ENCODE results near the gene PTCD1. TPM values are rescaled to one million over a fixed set of nuclear protein-coding genes. Genes with fewer than 3 reads are reported as not detected.

PTCD1 gene
- total RNA-seq, 1 donor from 2014 or later: 2.3 TPM

DNA sequence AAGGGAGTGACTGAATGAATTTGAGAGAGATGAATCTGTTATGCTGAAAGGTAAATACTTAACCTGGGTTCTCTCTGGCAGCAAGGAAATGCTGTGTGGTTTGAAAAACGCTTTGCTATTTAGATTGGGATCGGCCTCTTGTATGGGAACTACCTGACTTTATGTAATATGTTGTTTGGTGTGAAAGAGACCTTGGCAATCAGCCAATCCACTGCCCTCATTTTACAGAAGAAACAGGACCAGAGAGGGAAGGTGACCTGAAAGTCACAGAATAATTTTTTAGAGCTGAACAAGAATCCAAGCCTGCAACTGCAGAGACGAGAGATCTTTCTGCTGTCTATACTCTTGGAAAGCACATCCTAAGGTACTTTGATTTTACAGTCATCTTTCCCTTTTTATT lies 28.8 kb downstream of the PTCD1 start:
- DNase-seq (ENCODE audit: low spot score) (no peak), ATAC-seq (no peak)

DNA sequence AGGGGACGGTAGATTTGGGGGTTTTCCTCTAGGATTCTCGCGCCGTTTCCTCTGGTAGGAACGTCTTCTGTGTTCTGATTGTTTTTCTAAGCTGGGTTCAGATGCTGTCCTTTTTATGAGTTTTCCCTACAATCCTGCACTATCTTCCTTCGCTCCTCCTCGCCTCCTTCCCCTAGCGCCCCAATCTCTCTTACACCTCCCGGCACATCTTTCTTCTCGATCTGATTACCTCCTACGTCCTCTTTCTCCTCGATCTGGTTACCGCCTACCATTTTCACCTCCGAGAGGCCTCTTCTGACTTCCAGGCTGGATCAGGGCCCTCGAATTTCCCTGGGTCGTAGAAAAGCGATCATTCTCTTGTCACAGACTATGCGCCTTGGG lies 29.4 kb downstream of the PTCD1 start:
- DNase-seq (ENCODE audit: low spot score): no peak
- no peak for ATAC-seq

DNA sequence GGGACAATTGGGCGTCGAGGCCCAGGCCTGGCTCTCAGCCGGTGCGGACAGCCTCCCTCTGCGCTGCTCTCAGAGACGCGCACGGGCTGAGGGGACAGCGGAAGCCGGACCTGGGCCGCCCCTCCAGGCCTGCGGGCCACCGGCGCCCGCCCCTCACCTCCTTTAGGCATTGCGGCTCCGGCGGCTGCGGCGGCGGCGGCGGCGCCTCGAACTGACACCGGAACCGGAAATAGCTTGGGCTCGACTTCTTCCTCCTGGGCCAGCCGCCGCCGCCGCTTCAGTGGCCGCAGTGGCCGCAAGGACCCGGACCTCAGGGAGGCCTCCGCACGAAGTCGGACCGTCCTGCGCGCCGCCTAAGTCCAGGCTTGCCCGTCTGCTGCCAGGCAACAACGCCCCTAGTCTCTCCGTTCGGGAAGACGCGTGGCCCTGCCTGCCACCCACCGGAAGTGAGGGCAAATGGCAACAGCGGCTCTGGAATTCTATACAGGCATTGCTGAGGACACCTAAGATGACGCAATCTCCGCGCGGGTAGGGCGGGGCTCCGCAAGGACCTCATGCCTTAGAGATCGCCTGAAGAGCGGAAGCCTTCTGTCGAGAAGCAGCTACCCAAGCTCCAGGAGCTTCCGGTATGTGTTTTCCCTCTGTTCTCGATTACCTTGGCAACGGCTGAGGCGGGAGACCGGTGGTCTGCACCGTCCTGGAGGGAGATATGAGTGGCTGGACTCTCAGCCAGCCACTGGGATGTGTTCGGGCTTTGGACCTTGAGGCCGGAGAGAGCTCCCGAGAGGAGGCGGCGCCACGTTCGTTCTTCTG lies 30.0 kb downstream of the PTCD1 start, which contains the start of the genes BUD31 and PDAP1:
Gene BUD31 (plus strand): TSS at position 591 of the 813 bp plus-strand sequence. CDS start 2,124 bp downstream, outside the sequence.
Gene PDAP1 (minus strand): TSS at position 219 of the 813 bp plus-strand sequence. CDS start 49 bp downstream, at position 170.
- DNase-seq (ENCODE audit: low spot score) (peak; percentile 94), ATAC-seq (peak; percentile 93)

DNA sequence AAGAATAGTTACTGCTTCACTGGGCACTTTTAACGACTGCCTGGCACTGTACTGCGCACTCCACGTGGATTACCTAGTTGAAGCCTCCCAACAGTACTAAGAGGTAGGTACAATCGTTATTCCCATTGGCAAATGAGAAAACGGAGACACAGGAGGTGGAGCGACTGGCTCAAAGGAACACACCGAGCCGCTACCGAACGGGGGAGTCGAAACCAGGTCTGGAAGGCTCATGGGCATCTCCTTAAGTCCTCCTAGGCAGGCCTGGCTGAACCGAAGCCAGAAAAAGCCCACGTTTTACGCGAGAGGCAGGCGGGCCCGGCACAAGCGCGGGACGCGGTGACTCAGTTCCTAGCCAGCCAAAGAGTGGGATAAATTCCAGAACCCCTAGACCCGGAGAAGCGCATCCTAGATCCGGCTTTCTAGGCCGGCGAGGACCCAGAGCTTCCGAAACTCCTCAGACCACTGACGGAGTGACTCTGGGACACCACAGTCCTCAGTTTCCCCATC lies 30.7 kb downstream of the PTCD1 start:
- ATAC-seq (peak; percentile 51), DNase-seq (ENCODE audit: low spot score) (no peak)

DNA sequence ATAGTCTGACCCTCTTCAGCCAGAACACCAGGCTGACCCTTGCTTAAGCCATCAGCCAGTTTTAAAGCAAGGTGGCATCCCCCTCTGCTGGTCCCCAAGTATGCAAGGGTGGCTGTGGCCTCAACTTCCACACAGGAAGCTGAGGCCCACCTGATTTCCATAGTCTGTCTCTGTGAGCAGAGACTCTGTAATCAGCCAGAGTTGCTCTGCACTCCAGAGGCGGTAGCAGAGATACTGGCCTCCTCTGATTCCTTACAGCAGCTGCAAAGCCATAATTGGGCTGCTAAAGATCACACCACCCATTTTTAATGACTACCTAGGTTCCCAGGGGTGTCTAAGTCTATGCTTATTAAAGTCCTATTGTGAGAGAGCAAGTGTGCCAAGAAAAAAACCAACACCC lies 32.0 kb downstream of the PTCD1 start:
- ATAC-seq (no peak), DNase-seq (ENCODE audit: low spot score) (no peak)

DNA sequence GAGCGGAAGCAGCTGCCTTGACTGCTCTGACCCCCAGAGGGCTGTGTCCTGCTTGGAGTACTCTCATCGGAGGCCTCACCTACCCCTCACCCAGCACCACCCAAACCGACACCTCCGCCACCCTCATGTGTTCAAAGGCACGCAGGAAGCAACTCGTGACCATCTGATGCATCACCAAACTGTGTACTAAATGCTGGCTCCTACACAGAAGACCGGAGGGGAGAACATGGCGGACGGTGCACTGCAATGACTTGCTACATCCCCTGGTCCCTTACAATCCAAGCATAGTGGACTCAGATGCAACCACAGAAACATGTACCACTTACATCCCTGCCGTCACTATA lies 33.6 kb downstream of the PTCD1 start:
- no peak for DNase-seq (ENCODE audit: low spot score)
- no peak for ATAC-seq

DNA sequence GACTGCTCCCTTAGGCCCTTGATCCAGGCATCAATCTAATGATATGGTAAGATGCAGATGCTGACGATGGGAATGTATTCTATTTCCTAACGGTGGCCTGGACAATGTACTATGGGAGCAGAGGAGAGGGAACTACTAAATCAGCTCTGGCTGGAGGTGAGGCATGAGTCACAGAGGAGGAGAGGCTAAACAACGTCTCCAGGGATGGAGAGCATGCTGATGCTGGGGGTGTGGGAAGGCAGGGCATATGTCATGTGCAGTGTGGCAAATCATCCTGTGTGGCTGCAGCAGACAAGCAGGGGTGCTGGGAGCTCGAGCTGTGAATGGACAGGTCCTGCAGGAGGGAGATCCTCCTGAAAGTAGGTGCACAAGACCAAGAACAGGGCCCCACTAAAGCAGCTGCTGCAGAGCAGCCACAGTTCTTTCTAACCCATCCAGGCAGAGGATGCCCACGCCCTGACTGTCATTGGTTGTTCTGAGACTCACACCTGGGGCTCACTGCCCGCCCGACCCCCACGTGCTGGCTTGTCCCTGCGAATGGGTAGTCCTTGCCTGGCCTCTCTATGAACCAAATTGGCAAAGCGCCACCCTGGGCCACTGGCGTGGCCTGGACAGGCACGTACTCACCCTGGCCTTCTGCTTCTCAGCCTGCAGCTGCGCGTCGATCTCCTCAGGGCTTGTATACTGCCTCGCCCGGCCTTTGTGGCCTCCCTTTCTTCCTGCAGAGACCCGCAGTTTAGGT lies 34.2 kb downstream of the PTCD1 start:
- DNase-seq (ENCODE audit: low spot score) (no peak), ATAC-seq (no peak)

DNA sequence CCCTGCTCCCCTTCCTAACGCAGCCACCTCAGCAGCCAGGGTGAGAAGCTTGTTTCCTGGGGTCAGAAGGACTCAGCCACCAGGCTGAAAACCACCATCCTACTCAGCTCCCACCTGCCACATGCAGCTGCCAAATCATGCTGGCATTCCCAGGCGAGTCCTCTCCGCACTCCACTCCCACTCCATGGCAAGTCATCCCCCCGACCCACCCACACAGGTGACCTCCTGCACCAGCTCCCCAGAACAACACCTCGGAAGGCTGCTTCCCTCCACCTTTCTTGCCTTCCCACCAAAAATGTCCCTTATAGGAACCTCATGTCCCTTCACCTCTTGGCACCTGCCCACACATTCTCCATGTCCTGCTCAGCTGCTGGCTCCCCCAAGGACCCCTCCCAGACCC lies 34.8 kb downstream of the PTCD1 start:
- no peak for DNase-seq (ENCODE audit: low spot score)
- ATAC-seq: no peak

DNA sequence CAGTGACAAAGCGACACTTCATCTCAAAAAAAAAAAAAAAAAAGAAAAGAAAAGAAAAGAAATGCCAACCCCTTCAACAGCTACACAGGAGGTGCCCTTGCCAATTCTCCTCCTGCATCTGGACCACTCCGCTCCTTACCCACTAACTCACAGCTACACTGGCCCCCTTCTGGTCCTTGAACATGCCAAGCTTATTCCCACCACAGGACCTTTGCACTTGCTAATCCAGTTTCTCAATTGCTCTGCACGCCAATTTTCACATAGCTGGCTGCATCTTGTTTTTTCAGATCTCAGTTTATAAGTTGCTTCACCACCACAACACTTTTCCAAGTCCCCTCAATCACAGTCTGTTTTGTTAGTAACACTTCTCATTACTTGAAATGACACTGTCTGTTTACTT lies 35.7 kb downstream of the PTCD1 start:
- ATAC-seq (no peak), DNase-seq (ENCODE audit: low spot score) (no peak)

DNA sequence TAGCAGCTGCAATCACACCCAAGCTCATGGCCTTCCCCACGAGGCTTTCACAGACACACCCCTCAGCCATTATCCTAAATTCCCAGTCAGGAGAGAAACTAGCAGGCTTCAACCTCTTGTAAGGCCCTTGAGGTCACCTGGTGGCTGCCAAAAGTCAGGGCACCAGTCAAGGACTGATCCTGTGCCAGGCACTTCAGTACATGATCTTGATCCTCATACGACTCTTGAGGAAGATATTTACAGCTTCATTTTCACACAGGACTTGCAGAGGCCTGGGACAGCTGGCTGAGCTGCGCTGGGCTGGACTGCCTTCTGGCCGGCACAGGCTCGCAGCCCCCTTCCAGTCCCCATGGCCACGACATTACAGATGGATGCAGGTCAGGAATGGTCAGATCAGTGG lies 39.0 kb downstream of the PTCD1 start:
- DNase-seq (ENCODE audit: low spot score) (no peak), ATAC-seq (no peak)

DNA sequence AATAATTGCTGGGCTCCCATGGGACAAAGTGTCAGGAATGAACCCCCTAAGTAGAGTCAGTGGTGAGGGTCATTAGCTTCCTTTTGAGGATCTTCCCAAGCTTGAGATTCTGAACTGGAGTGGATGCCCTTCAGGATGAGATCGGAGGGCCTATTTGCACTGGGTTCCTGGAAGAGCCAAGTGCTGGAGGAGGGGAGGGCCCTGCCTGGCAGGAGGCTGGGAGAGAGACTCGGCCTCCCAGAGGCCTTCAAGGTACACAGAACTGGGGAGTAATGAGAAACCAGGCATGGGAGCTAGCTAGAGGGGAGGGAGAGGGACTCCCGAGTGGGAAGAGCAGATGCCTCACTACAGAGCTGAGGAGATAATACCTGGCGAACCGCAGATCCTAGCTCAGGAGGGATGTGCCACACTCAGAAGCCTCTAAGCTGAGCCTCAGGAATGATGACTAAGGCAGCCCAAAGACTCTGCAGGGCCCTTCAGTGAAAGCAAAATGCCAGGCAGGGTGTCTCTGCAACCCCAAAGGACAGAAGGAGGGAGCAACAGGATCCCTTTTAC lies 39.6 kb downstream of the PTCD1 start:
- DNase-seq (ENCODE audit: low spot score) (no peak), ATAC-seq (no peak)

DNA sequence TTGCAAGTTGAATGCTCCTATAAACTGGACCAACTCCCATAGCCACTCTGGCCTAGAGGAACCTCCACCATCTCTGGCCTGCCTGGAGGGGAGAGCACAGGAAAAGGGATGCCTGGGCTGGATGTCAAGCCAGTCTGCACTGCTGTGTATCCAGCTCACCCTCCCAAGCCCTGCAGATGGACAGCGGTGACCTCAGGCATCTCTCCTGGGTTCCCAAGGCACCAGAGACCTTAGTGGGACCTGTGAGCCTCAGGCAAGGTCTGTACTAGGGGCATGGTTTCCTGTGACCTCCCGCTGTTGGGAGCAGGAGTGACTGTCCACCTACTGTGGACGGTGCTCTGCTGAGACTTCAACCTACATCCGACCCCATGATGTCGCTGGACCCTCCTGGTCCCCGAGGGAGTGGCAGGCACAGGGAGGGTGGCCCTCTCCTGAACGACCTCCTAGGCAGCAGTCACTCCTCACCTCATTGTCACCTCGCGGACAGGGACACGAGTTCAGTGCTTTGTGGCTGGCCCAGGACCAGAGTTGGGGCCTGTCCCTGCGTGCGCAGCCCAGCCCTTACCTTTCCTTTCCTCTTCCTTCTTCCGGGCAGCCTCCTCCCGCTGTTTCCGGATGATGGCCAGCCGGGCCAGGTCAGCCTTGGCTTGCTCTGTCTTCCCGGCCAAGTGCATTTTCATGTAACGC lies 41.2 kb downstream of the PTCD1 start:
- DNase-seq (ENCODE audit: low spot score) (no peak), ATAC-seq (no peak)

DNA sequence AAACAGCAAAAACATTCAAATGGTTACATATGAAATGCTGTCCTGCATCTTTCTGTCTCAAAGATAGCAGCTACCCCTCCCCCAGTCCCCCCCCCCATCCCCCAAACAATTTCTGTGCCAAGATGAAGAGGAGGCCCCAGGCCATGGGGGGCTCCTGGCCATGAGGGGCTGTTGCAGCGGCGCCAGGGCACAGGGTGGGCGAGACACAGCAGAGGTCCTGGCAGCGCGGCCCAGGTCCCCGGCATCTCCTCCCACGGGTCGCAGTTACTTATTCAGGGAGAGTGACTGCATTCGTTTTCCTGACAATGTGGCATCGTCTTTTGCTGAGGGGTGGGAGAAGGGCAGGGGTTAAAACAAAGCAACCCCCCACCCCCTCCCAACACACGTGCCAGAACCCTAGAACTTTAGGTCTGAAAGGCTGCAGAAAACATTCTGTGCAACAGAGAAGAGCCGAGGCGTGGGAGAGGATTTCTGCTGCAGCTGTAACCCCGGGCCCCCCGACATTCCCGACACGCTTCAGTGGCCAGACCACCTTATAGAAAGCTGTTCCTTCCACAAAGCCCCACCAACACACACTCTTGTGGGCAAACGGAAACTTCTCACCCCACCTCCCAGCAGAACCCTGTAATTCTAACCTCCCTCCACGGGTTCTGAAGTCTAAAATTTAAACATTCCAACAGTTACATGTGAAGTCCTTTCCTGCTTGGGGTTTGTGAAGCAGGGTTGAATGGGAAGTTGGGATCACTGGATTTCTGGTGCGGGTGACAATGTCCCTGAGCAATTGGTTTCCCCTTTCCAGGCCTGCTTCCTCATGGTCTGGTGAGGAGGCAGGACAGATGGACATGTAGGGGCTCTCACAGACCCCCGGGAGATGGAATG lies 41.9 kb downstream of the PTCD1 start:
- DNase-seq (ENCODE audit: low spot score) (no peak), ATAC-seq (no peak)

DNA sequence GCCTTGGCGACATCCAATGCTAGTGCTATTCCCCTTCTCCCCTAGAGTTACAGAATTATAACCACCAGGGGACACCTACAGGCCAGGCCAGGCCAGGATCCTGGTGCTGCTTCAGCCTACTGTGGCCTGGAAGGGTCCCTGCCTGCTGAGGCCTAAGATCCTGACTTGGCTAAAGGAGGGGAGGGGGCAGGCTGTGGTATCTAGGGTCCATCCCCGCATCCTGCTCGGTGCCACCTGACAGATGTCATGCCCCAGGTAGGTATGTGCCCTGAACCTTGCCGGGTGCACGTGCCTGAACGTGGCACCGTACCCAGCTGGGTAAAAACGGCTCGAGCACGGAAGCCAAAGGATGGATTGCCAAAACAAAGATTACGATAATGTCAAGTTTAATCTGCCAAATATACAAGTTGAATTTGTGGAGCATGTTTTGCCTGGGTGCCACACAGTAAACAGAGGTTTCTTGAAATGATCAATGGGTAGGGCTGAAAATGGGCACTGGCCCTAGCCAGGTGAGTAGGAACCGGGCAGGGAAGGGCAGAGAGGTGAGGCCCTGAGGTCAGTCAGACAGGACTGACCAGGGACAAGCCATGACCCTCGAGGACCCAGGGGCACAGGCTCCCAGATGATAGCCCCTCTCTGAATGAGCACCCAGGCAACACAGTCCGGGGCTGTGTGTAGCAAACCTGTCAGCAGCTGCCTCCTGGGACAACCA lies 42.8 kb downstream of the PTCD1 start:
- peak; percentile 89 for DNase-seq (ENCODE audit: low spot score)
- peak; percentile 81 for ATAC-seq

DNA sequence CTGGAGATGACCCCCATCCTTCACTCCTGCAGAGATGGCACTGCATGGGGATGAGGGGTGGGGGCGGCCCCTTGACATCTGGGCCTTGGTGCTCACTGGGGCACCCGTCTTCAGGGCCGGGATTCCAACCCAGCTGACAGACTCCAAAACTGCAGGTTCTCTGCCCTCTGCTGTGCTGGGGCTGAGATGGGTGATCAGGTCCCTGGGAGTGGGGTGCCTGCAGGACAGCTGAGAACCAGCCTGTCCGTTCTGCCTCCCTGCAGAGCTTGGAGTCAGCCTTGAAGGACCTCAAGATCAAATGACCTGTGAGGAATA lies 44.5 kb downstream of the PTCD1 start:
- no peak for DNase-seq (ENCODE audit: low spot score)
- ATAC-seq: no peak

DNA sequence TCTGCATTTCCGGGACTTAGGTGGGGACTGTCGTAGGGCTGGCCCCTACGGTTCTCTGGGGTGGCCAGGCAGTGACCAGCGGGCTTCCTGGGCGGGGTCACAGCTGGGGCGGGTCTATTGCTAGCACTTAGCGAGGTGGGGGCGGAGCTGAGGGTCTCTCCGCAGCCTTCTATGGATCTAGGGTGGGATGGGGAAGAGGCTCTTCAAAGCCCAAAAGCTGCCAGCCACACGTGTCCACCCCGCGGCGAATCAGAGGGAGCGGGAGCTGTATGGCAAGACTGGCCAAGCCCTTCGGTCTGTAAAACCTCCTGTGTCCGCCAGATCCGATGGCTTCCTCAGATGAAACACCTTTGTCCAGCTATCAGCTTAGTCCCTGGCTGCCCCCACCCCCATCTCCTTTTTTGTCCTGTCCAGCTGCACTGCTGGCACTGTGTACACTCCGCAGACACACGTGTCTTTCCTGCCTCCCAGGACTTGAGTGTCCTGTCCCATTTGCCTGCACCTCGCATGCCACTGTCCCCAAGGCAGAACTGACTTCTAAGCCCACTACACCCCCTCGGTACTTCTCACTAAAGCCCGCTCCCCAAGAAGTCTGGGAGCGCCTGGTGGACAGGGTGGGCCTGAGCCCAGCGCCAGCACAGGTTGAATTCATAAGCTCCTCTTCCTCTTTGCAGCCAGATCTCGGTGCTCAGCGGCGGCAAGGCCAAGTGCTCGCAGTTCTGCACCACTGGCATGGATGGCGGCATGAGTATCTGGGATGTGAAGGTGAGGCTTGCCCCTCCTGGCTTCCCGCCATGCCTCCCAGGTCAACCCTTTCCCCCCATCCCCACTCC lies 45.0 kb downstream of the PTCD1 start:
- ATAC-seq (peak; percentile 2), DNase-seq (ENCODE audit: low spot score) (no peak)

DNA sequence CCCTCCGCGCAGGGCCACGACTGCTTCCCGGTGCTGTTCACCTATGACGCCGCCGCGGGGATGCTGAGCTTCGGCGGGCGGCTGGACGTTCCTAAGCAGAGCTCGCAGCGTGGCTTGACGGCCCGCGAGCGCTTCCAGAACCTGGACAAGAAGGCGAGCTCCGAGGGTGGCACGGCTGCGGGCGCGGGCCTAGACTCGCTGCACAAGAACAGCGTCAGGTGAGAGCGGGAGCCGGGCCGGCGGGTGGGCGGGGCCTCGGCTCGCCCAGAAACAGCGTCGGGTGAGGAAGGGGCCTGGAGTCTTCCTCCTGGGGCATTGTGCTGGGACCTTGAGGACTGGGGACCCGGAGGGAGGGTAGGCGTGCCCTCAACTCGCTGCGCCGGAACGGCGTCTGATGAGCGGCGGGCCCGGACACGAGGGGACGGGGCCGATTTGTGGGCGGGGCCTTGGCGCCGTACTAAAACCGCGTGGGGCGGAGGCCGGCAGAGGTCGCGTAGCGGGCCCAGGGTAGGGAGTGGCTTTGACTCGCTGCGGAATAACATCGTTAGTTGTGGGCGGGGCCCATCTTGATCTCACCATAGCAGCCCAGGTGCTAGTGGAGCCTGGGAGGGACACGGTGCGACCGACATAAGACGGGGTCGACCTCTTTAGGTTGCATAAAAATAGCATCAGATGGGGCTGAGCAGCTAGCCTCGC lies 45.8 kb downstream of the PTCD1 start:
- ATAC-seq (peak; percentile 53), DNase-seq (ENCODE audit: low spot score) (peak; percentile 64)

DNA sequence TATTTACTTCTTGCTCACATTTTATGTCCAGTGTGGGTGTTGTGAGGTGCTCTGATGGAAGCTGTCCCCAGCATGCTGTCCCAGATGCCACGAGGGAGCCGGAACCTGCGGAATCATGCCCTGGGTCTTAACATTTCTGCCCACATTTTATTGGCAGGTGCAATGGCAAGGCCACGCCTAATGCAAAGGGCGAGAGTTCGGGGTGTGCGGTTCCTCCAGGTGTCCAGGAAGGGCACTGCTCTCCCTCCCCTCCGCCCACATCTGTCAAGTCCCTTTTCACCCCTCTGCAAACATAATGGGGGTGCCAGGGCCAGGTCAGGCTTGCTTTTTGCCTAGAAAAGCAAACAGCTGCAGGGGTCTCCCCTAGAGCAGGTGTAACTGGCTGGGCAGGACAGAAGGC lies 46.6 kb downstream of the PTCD1 start:
- ATAC-seq (no peak), DNase-seq (ENCODE audit: low spot score) (no peak)

Data from left lobe of liver (tissue), 2 donors.